Activated CD4-positive, alpha-beta T cell treated with anti-CD3 and anti-CD28 coated beads for 36 hours (primary cell): ENCODE results near the gene PCNX2. TPM values are rescaled to one million over a fixed set of nuclear protein-coding genes. Genes with fewer than 3 reads are reported as not detected.
"Not testable (repeated sequence)": the region's sequence is repeated elsewhere in the genome, so short reads cannot be mapped to it uniquely, and the experiment has no call there.

ENCODE experiments used
- ATAC-seq: fragments of 200-7000 bp; cut with Tn5 transposase; one replicate; pipeline ENCODE4 v1.10.0; 2021; ENCODE audit warnings: mild to moderate bottlenecking, moderate library complexity
- CTCF ChIA-PET: fragments of 350-600 bp; sonication (Branson Sonifier 250); formaldehyde crosslinking; loops from one replicate; lab custom pipeline; 2021; ENCODE audit warnings: antibody characterized with exemption; lab: Charles Lee
- POLR2A ChIA-PET: fragments of 350-600 bp; sonication (Branson Sonifier 250); formaldehyde crosslinking; loops from one replicate; lab custom pipeline; 2021; ENCODE audit warnings: antibody characterized with exemption, inconsistent platforms; lab: Charles Lee
- DNase-seq: peaks from one replicate; pipeline ENCODE4 v3.0.0-alpha.2; 2020
- H3K27ac Mint-ChIP-seq: one replicate; pipeline ENCODE4 v1.8.0; 2021; ENCODE audit warnings: mixed read lengths
- H3K27me3 Mint-ChIP-seq: one replicate; pipeline ENCODE4 v1.8.0; 2021; ENCODE audit warnings: mixed read lengths
- H3K36me3 Mint-ChIP-seq: one replicate; pipeline ENCODE4 v1.8.0; 2021; ENCODE audit warnings: low read depth, mixed read lengths
- H3K4me1 Mint-ChIP-seq: one replicate; pipeline ENCODE4 v1.8.0; 2021; ENCODE audit warnings: mixed read lengths
- H3K4me3 Mint-ChIP-seq: one replicate; pipeline ENCODE4 v1.8.0; 2021; ENCODE audit warnings: mild to moderate bottlenecking, moderate library complexity, mixed read lengths
- H3K9me3 Mint-ChIP-seq: one replicate; pipeline ENCODE4 v1.8.0; 2021; ENCODE audit warnings: low read depth, mixed read lengths
- intact Hi-C, 2 experiments: fragments of 100-400 bp; cut with DNase I in 1 of 2; cut with micrococcal nuclease in 1 of 2; formaldehyde crosslinking; loops; one replicate each; pipeline versions ENCODE4 v1.14.2 to v1.15.1; 2022 to 2024; cut with DNase I, micrococcal nuclease
- total RNA-seq, 2 experiments: library from RNA; stranded (reverse); gene quantifications; one replicate each; pipeline ENCODE4 v1.2.3, GENCODE V29; 2021

The PCNX2 gene
- total RNA-seq, 2 experiments from 2014 or later: 14.7 to 18.1 TPM

GRCh38 chr1:233094691-233095090 lies 200.8 kb downstream of the PCNX2 start:
- POLR2A ChIA-PET: no interaction called here
- ATAC-seq: no peak
- Mint-ChIP-seq H3K4me3 (no peak overlapping the region), H3K27ac (no peak overlapping the region), H3K9me3 (no peaks in the 10 kb centered on the region), H3K4me1 (peaks cover 14% of the 10 kb centered on the region), H3K27me3 (no peaks in the 10 kb centered on the region), H3K36me3 (peaks cover 22% of the 10 kb centered on the region)
- intact Hi-C loops: no loop called here
- CTCF ChIA-PET: no interaction called here
- no peak for DNase-seq

GRCh38 chr1:233094269-233094668 lies 201.3 kb downstream of the PCNX2 start:
- CTCF ChIA-PET: no interaction called here

GRCh38 chr1:233090746-233091494 lies 204.6 kb downstream of the PCNX2 start:
- CTCF ChIA-PET: interaction anchor here (0.6 kb wide), 1 partner anchor 1036 kb away, joined by 3 read pairs; no protein-coding TSS in a partner anchor
- H3K4me1 Mint-ChIP-seq: peaks cover 3% of the 10 kb centered on the region
- intact Hi-C loops: no loop called here
- DNase-seq: no peak
- H3K36me3 Mint-ChIP-seq: peaks cover 30% of the 10 kb centered on the region
- ATAC-seq: no peak
- H3K4me3 Mint-ChIP-seq: no peak overlapping the region
- H3K9me3 Mint-ChIP-seq: no peaks in the 10 kb centered on the region
- no peak overlapping the region for H3K27ac Mint-ChIP-seq
- POLR2A ChIA-PET: no interaction called here
- no peaks in the 10 kb centered on the region for H3K27me3 Mint-ChIP-seq

More at GRCh38 chr1:233094269-233094668, 201.3 kb downstream of the PCNX2 start:
- Mint-ChIP-seq H3K4me1 (peaks cover 14% of the 10 kb centered on the region), H3K36me3 (peaks cover 23% of the 10 kb centered on the region), H3K9me3 (no peaks in the 10 kb centered on the region), H3K27ac (no peak overlapping the region), H3K4me3 (no peak overlapping the region), H3K27me3 (no peaks in the 10 kb centered on the region)
- intact Hi-C loops: no loop called here
- DNase-seq: no peak
- no peak for ATAC-seq
- POLR2A ChIA-PET: no interaction called here

- Mint-ChIP-seq H3K4me1 (peaks cover 3% of the 10 kb centered on the region), H3K4me3 (no peak overlapping the region), H3K36me3 (peaks cover 30% of the 10 kb centered on the region), H3K27me3 (no peaks in the 10 kb centered on the region), H3K9me3 (no peaks in the 10 kb centered on the region), H3K27ac (no peak overlapping the region)
- ChIA-PET CTCF (no interaction called here), POLR2A (no interaction called here)
- ATAC-seq (no peak), DNase-seq (no peak)
- intact Hi-C loops: no loop called here
Observed at GRCh38 chr1:233089251-233089650, 206.3 kb downstream of the PCNX2 start.

- Mint-ChIP-seq H3K27me3 (no peaks in the 10 kb centered on the region), H3K4me3 (no peak overlapping the region), H3K36me3 (peaks cover 31% of the 10 kb centered on the region), H3K9me3 (no peaks in the 10 kb centered on the region), H3K4me1 (peaks cover 3% of the 10 kb centered on the region), H3K27ac (no peak overlapping the region)
- ChIA-PET POLR2A (interaction anchor here (0.7 kb wide), 1 partner anchor 928 kb away, joined by 3 read pairs; no protein-coding TSS in a partner anchor), CTCF (no interaction called here)
- DNase-seq (no peak), ATAC-seq (no peak)
- intact Hi-C loops: no loop called here
Observed at GRCh38 chr1:233088613-233089012, 206.9 kb downstream of the PCNX2 start.

GRCh38 chr1:233086961-233087881 lies 208.3 kb downstream of the PCNX2 start:
- no peaks in the 10 kb centered on the region for H3K9me3 Mint-ChIP-seq
- DNase-seq (no peak), ATAC-seq (no peak)
- H3K4me3 Mint-ChIP-seq: no peak overlapping the region
- no peak overlapping the region for H3K27ac Mint-ChIP-seq
- peaks cover 31% of the 10 kb centered on the region for H3K36me3 Mint-ChIP-seq
- no peaks in the 10 kb centered on the region for H3K27me3 Mint-ChIP-seq
- CTCF ChIA-PET: no interaction called here
- intact Hi-C loops: no loop called here
- POLR2A ChIA-PET: no interaction called here
- no peaks in the 10 kb centered on the region for H3K4me1 Mint-ChIP-seq

GRCh38 chr1:233085566-233085965 lies 210.0 kb downstream of the PCNX2 start:
- ATAC-seq (no peak), DNase-seq (no peak)
- H3K36me3 Mint-ChIP-seq: peaks cover 30% of the 10 kb centered on the region
- H3K4me1 Mint-ChIP-seq: no peaks in the 10 kb centered on the region
- no peaks in the 10 kb centered on the region for H3K9me3 Mint-ChIP-seq
- H3K4me3 Mint-ChIP-seq: no peak overlapping the region
- intact Hi-C loops: no loop called here
- H3K27me3 Mint-ChIP-seq: no peaks in the 10 kb centered on the region
- ChIA-PET CTCF (no interaction called here), POLR2A (no interaction called here)
- H3K27ac Mint-ChIP-seq: no peak overlapping the region

- CTCF ChIA-PET: no interaction called here
- POLR2A ChIA-PET: interaction anchor here (0.6 kb wide), 1 partner anchor 45 kb away, joined by 3 read pairs; no protein-coding TSS in a partner anchor
- H3K27me3 Mint-ChIP-seq: no peaks in the 10 kb centered on the region
Observed at GRCh38 chr1:233082778-233083550, 212.6 kb downstream of the PCNX2 start.

GRCh38 chr1:233081735-233082134 lies 213.8 kb downstream of the PCNX2 start:
- DNase-seq (no peak), ATAC-seq (no peak)
- Mint-ChIP-seq H3K27ac (no peak overlapping the region), H3K4me3 (no peak overlapping the region), H3K36me3 (peaks cover 14% of the 10 kb centered on the region), H3K4me1 (no peaks in the 10 kb centered on the region), H3K9me3 (no peaks in the 10 kb centered on the region), H3K27me3 (no peaks in the 10 kb centered on the region)
- ChIA-PET POLR2A (no interaction called here), CTCF (no interaction called here)
- intact Hi-C loops: no loop called here

More at GRCh38 chr1:233082778-233083550, 212.6 kb downstream of the PCNX2 start:
- Mint-ChIP-seq H3K27ac (no peak overlapping the region), H3K36me3 (peaks cover 20% of the 10 kb centered on the region), H3K9me3 (no peaks in the 10 kb centered on the region), H3K4me3 (no peak overlapping the region), H3K4me1 (no peaks in the 10 kb centered on the region)
- no peak for ATAC-seq
- intact Hi-C loops: no loop called here
- no peak for DNase-seq

- POLR2A ChIA-PET, H3K27me3 Mint-ChIP-seq, H3K4me1 Mint-ChIP-seq, H3K9me3 Mint-ChIP-seq, CTCF ChIA-PET, H3K36me3 Mint-ChIP-seq, ATAC-seq, intact Hi-C loops, H3K4me3 Mint-ChIP-seq, DNase-seq, H3K27ac Mint-ChIP-seq: not testable (repeated sequence)
Observed at GRCh38 chr1:233080827-233081226, 214.7 kb downstream of the PCNX2 start.

- no peak for ATAC-seq
- peaks cover 1% of the 10 kb centered on the region for H3K9me3 Mint-ChIP-seq
- CTCF ChIA-PET: no interaction called here
Observed at GRCh38 chr1:233080286-233080685, 215.2 kb downstream of the PCNX2 start.

More at GRCh38 chr1:233080286-233080685, 215.2 kb downstream of the PCNX2 start:
- intact Hi-C loops: no loop called here
- H3K36me3 Mint-ChIP-seq: peaks cover 10% of the 10 kb centered on the region
- DNase-seq: no peak
- H3K4me1 Mint-ChIP-seq: no peaks in the 10 kb centered on the region
- POLR2A ChIA-PET: no interaction called here
- no peak overlapping the region for H3K27ac Mint-ChIP-seq
- H3K4me3 Mint-ChIP-seq: no peak overlapping the region
- H3K27me3 Mint-ChIP-seq: no peaks in the 10 kb centered on the region
